GM12872 (cell line): ENCODE data around the gene GALK1.
A peak's percentile ranks its signal among the peaks of the same experiment; 100 is the strongest.

ENCODE experiments used
- CTCF ChIP-seq: IDR thresholded peaks from 3 replicates; pipeline ENCODE4 v1.5.1; 2011; ENCODE audit warnings: low read depth, mild to moderate bottlenecking, low read length, moderate library complexity; ENCODE audit not compliant: insufficient read depth

The GALK1 gene

GRCh38 chr17:75764711-75765421 lies at the start of gene GALK1:
Gene GALK1, minus strand, starts transcription at chr17:75765192. Its CDS starts 56 bp downstream, at chr17:75765136.
- TF ChIP-seq CTCF: peak; percentile 67; the same call in 1 of the 3 replicates

GRCh38 chr17:75814021-75814395 lies 49.0 kb upstream of the GALK1 start:
- TF ChIP-seq CTCF: no peak

GRCh38 chr17:75813081-75814020 lies 48.4 kb upstream of the GALK1 start:
- no peak for TF ChIP-seq CTCF

GRCh38 chr17:75812096-75813013 lies 47.4 kb upstream of the GALK1 start:
- no peak for TF ChIP-seq CTCF

- no peak for TF ChIP-seq CTCF
Measured at GRCh38 chr17:75811174-75811573, 46.2 kb upstream of the GALK1 start.

GRCh38 chr17:75810216-75810615 lies 45.2 kb upstream of the GALK1 start:
- no peak for TF ChIP-seq CTCF
